GM15510 (cell line): ENCODE results near the gene HTR1D.

Experiments
- POLR2A ChIP-seq: IDR thresholded peaks from 3 replicates; pipeline ENCODE4 v1.6.1; 2011; ENCODE audit warnings: borderline replicate concordance; ENCODE audit not compliant: insufficient read length; ENCODE audit errors: extremely low read depth

HTR1D gene, protein sequence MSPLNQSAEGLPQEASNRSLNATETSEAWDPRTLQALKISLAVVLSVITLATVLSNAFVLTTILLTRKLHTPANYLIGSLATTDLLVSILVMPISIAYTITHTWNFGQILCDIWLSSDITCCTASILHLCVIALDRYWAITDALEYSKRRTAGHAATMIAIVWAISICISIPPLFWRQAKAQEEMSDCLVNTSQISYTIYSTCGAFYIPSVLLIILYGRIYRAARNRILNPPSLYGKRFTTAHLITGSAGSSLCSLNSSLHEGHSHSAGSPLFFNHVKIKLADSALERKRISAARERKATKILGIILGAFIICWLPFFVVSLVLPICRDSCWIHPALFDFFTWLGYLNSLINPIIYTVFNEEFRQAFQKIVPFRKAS

DNA sequence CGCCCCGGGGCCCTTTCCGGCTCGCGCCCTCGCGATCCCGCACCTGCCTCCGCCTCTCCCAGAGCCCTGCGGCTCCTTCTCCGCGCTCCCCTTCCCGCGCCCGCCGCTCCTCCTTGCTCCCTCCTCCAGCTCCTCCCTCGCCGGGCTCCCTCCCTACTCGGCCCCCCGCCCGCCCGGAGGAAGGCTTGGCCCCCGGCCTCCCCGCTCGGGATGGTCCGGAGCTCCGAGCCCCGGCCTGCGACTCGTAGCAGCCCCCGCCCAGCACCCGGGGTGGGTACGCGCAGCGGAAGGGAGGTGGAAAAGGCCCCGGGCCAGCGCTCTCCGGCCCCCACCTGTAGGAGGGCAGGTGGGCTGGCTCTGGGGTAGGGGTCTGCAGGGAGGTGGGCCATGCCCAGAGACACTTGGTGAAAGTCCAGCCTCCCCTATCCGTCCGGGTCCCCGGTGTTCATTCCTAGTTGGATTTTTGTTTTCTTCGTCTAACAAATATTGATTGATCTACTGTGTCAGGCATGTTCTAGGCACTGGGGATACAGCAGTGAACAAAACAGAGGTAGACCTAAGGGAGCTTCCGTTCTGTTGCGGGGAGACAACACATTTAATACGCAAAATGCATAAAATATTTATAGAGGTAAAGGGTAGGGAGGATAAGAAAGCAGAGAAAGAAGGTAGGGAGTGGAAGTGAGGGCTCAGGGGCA lies at the start of gene HTR1D:
Gene HTR1D (minus strand): TSS at position 82 of the 695 bp plus-strand sequence. CDS start 23,283 bp downstream, outside the sequence.
- TF ChIP-seq POLR2A: no peak

DNA sequence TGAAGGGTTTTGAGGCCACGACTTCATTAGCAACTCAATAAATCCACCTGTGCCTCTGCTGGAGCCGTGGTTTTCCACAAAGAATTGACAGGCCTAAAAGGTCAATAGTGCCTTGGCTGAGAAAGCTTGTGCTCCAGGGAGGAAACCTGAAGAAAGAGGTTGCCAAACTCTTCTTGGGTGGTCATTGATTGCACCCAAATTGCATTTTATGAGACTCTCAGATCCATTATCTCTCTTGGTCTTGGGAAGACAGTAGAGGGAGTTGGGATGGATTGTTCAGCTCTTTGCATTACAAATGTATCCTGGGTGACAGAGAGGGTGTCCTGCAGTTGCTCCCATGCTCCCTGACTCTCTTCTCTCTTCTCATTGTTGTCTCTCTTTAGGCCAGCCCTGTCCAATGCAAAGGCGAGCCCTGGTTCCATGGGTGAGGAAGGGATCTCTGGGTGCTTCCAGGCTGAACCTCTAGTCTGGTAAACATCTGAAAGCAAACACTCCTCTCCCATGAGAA lies 46.1 kb upstream of the HTR1D start:
- no peak for TF ChIP-seq POLR2A

DNA sequence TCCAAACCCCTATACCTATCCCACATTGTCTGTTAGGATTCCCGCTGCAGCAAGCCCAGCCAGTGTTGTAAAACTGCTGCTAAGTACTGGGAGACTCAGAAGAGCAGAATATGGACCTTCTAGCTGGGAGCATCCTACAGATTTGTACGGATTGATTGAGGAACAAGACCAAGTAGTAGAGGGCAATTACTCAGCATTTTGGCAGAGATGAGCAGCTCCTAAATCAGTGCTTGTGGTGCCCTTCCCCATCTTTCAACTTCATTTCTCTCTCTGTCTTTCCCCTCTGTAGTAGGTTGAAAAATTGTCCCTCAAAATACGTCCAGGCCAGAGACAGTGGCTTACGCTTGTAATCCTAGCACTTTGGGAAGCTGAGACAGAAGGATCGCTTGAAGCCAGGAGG lies 37.3 kb upstream of the HTR1D start:
- TF ChIP-seq POLR2A: no peak

DNA sequence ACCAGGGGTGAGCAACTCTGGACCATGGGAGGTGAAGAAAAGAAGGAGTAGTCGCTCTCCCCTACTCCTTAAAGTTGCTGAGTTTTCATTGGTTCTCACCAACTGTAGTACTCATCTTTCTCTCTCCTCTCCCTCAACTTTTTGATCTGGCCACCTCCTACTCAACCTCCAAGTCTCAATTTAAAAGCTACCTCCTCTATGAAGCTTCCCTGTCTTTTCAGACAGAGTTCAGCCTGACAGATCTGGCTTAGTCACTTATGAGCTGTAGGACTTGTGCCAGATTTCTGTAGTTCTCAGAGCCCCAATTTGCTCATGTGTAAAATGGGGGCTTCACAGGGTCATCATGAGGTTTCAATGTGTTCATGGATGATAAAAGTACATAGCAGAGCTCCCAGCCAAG lies 34.5 kb upstream of the HTR1D start:
- TF ChIP-seq POLR2A: no peak

DNA sequence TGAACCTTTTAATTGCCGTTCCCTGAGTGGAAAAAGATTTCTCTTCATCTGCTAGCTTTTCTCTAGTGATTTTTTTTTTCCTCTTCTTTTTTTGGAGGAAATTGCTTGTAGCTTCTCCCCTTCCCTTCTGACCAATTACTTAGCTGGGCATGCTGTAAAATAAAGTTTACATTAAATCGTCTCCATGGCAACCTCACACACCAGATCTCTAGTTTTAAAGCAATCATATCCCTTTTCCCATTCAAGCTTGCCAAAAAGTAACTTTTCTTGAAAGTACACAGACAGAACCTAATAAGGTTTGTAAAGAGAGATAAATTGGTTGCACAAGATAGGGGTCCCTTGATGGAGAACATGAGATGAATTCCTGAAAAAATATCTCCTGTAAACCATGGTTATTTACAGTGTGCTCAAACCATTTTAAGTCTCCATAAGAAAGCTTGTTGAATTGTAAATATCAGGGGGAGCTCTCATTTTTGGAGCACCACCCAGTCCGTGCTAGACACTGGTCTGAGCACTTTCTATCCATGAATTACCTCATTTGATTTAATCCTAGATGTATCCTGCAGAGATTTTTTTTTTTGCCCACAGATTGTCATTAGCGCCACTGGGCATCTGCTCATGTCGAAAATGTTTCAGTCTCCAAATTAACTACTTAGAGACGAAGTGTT lies 32.6 kb upstream of the HTR1D start:
- no peak for TF ChIP-seq POLR2A

DNA sequence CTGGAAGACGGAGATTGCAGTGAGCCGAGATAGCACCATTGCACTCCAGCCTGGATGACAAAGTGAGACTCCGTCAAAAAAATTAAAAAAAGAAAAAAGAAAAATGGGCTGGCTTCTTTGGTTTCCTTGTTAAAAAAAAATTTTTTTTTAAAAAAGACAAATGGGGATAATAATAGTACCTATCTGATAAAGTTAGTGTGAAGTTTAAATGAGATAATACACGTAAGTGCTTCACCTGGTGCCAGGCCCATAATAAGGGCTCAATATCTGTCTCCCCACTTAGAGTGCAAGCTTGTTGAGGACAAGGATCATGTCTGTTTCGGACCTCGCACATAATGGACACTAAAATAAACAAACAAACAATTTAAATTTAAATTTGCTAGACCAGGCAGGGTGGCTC lies 30.0 kb upstream of the HTR1D start:
- no peak for TF ChIP-seq POLR2A

DNA sequence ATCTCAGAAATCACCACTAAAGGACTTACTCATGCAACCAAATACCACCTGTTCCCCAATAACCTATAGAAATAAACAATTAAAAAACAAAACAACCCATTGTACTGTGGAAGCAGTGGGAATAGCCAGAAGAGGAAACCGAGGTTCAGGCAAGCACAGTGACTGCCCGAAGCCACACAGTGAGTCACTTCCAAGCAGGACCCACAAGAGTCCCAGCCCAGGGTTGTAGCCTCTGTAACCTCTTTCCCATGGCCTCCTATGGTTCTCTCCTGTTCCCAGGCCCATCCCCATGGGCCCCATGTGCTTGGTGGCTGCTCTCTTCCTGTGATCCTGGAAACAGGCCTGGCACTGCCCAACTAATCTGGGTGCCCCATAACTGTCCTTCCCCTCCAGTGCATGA lies 29.0 kb upstream of the HTR1D start:
- no peak for TF ChIP-seq POLR2A

DNA sequence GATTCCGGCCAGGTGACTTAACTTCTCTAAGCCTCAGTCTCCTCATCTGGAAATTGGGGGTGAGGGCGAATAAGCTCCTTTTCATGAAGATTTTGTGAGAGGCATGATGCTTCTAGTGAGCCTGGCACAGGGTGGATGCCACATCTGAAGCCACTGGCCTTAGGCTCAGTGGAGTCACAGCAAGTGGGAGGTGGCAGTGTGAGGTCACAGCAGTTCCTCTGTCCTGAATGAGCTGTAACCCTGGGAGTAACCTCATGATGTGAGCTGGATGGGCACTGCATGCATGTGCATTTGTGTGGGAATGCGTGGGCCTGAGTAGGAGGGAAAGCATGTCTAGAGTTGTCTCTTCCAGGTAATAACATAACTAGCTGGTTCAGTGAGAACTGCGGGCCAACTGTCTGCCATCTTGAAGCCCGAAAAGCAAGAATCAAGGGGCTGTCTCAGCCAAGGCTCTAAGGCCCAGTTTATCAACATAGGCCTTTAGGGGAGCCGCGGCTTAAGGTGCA lies 27.0 kb upstream of the HTR1D start:
- no peak for TF ChIP-seq POLR2A

DNA sequence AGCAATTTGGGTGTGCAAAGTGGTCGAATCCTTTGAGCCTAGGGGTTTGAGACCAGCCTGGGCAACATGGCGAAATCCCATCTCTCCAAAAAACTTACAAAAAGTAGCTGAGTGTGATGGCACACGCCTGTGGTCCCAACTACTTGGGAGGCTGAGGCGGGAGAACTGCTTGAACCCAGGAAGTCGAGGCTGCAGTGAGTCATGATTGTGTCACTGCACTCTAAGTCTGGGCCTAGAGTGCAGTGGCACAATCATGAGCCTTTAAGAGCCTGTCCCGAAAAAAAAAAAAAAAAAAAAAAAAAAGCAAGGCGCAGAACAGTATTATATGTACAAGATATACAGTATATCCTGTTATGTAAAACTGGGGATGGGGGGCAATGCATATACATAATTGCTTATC lies 25.1 kb upstream of the HTR1D start:
- TF ChIP-seq POLR2A: no peak

DNA sequence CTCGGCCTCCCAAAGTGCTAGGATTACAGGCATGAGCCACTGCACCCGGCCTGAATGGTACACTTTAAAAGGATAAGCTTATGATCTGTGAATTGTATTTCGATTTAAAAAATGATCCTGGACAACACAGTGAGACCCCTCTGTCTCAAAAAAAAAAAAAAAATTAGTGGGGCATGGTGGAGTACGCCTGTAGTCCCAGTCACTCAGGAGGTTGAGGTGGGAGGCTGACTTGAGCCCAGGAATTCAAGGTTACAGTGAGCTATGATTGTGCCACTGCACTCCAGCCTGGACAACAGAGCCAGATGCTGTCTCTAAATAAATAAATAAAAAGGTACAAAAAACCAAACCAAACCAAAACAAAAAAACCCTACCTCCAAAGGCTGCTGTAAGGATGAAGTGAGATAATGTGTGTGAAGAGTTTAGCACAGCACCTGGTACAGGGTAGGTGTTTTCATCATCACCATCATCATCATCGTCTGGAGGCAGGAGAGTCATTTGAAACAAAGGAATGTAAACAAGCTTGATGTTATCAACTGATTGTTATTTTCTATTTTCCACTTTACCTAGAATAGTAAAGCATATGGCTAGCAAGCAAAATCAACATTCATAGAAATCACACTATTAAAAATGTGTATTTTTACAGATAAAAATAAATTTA lies 22.5 kb upstream of the HTR1D start:
- TF ChIP-seq POLR2A: no peak

DNA sequence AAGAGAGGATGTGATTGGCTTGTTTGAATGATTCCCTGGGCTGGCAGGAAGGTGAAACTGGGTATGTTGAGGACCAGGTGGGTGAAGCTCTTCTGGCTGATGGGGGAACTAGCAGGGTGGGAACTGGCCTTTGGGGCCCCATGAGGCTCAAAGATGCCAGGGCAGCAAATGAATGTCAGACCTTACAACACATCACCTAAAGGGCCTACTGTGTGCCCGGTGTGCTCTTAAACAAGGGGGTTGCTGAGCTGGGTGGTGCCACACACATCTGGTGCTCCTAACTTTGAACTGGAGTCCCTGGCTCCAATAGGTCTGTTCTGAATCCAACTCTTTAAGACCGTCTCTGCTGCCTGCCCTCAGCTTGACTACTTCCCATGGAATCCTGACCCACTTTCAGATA lies 21.3 kb upstream of the HTR1D start:
- TF ChIP-seq POLR2A: no peak

DNA sequence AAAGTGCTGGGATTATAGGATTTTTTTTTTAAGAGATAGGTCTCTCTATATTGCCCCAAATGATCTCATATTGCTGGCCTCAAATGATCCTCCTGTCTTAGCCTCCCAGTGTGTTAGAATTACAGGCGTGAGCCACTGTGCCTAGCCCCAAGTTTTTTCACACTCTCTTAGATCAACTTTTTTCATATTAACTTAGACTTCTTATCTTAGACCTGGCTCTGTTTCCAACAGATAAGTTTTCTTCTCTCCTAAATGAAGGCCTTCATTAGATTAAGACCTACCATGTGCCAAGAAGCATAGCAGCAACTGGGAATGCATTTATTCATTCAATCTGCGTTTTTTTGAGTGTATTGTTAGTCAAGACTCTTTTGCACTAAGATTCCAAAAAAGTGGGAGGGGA lies 20.2 kb upstream of the HTR1D start:
- TF ChIP-seq POLR2A: no peak

DNA sequence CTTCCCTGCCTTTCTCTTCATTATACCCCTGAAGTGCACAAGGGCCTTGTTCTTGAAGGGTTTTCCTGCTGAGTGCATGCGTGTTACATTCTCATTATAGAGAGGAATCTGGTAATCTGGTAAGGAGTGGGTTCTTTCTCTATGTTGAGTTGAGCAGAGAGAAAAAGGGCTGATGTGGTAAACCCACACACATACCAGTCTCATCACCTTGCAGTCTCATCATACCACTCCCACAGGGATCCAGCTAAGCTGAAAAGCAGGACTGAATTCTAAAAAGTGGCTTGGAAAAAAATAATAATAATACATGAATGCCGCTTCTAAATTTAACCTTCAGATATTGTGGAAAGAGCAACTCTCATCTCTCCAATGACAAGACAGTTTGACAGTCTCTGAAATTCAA lies 10.5 kb upstream of the HTR1D start:
- TF ChIP-seq POLR2A: no peak

DNA sequence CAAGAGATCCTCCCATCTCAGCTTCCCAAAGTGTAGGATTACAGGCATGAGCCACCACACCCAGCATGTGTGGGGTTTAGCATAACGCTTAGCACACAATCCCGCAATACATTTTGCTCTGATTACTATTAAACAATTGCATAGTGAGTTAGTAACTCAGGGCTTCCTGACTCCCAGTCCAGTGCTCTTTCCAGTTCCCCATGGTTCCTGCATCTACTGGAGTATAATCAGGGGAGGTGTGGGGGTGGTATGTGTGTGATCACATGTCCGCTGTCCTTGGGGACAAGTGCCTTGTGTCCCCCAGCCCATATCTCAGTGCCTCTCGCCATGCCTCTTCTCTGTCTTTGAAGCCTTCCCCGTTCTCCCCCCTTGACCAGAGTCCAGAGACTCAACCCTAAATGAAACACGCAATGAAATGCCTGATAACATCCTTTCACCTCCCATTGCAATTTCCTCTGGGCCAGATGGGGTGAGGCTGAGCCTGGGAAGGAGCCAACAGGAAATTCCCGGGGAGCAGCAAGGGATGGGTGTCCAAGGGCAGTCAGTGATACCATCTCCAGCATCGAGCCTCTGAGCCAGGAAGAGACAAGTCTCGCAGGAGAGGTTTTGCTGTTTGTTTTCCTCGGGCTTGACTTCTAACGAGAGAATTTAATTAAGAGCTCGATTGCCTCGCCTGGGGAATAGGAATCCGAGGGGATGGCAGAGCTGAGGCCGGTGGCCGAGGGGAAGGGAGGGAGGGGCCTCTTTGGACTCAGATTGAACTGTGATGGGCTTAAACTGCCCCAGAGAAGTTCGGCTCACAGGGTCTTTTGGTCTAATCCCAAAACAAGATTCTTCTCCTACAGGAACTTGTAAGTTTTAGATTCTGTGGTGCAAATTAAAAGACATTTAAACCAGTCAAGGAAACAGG lies 7.7 kb upstream of the HTR1D start:
- no peak for TF ChIP-seq POLR2A
